ENCODE measurements around the gene CHST5. TPM values are rescaled to one million over a fixed set of nuclear protein-coding genes. Genes with fewer than 3 reads are reported as not detected.

The CHST5 gene
- total and polyA plus RNA-seq, 2 donors (not counting 1 experiment from before 2014, with no cell fraction given) = 0.99 TPM; not detected in 1

GRCh38 chr16:75529056-75529905, 6.6 kb downstream of the CHST5 start:
- CTCF ChIA-PET = no interaction called here
- Mint-ChIP-seq H3K4me1 (peaks cover 3% of the 10 kb centered on the region), H3K9me3 (ENCODE audit: insufficient read depth) (no peaks in the 10 kb centered on the region), H3K27ac (no peak overlapping the region), H3K27me3 (peaks cover 3% of the 10 kb centered on the region), H3K4me3 (no peak overlapping the region)
- peaks cover 0 to 4% (median 0%) of the 10 kb centered on the region in 3 donors for H3K9me3 ChIP-seq (ENCODE audit: control extremely low read depth in 1 of 3, control insufficient read depth in 2 of 3, insufficient read depth in 1 of 3, low read length in 2 of 3)
- H3K4me1 ChIP-seq (ENCODE audit: control insufficient read depth in 2 of 2, insufficient read depth in 2 of 2, low read length in 2 of 2) = peaks cover 0 to 3% of the 10 kb centered on the region in 2 donors
- no peaks in the 10 kb centered on the region for H3K27me3 ChIP-seq (replicated peaks in 1 of 4; ENCODE audit: control extremely low read depth in 1 of 4, control insufficient read depth in 3 of 4, insufficient read depth in 4 of 4, low read length in 3 of 4)
- H3K4me2 ChIP-seq (replicated peaks; ENCODE audit: low read depth, low read length, poor library complexity, severe bottlenecking) = no peak overlapping the region
- H3K36me3 ChIP-seq (replicated peaks in 1 of 2; ENCODE audit: control extremely low read depth in 1 of 2, control insufficient read depth in 1 of 2, extremely low read depth in 1 of 2, insufficient read depth in 2 of 2, low read length in 1 of 2) = no peaks in the 10 kb centered on the region
- DNase-seq (no peak), ATAC-seq (ENCODE audit: low read depth) (no peak)
- H3K79me2 ChIP-seq (ENCODE audit: control insufficient read depth, insufficient read depth, low read length) = no peaks in the 10 kb centered on the region
- no peak overlapping the region for H3K9ac ChIP-seq (ENCODE audit: low read length)
- no peak overlapping the region for H3K27ac ChIP-seq (ENCODE audit: low read length in 2 of 2)
- TF ChIP-seq EZH2 (IDR thresholded peaks at IDR 0.05; ENCODE audit: borderline replicate concordance, insufficient read depth, low read depth, low read length, poor library complexity, severe bottlenecking) (no peak), CTCF (IDR thresholded peaks at IDR 0.05) (no peak)
- POLR2A ChIA-PET = no interaction called here
- intact Hi-C loops (cut with micrococcal nuclease) = no loop called here
- 96% methylated on average over 81 of the region's 81 CpGs for WGBS (ENCODE audit: insufficient coverage)
- no peaks in the 10 kb centered on the region for H4K20me1 ChIP-seq (ENCODE audit: control insufficient read depth, insufficient read depth, low read length, poor library complexity, severe bottlenecking)
- no peak overlapping the region for H2AFZ ChIP-seq (ENCODE audit: insufficient read depth, low read depth, low read length, poor library complexity, severe bottlenecking)
- H3K4me3 ChIP-seq (ENCODE audit: control extremely low read depth in 1 of 5, extremely low read depth in 1 of 5, insufficient read depth in 1 of 5, low read depth in 2 of 5, low read length in 4 of 5) = no peak overlapping the region

GRCh38 chr16:75527825-75528299, 8.0 kb downstream of the CHST5 start:
- DNase-seq (no peak), ATAC-seq (ENCODE audit: low read depth) (no peak)
- Mint-ChIP-seq H3K27me3 (peaks cover 3% of the 10 kb centered on the region), H3K27ac (no peak overlapping the region), H3K4me3 (no peak overlapping the region), H3K4me1 (peaks cover 3% of the 10 kb centered on the region), H3K9me3 (ENCODE audit: insufficient read depth) (no peaks in the 10 kb centered on the region)
- Histone ChIP-seq H4K20me1 (ENCODE audit: control insufficient read depth, insufficient read depth, low read length, poor library complexity, severe bottlenecking) (no peaks in the 10 kb centered on the region), H2AFZ (ENCODE audit: insufficient read depth, low read depth, low read length, poor library complexity, severe bottlenecking) (no peak overlapping the region), H3K79me2 (ENCODE audit: control insufficient read depth, insufficient read depth, low read length) (no peaks in the 10 kb centered on the region), H3K4me3 (ENCODE audit: control extremely low read depth in 1 of 5, extremely low read depth in 1 of 5, insufficient read depth in 1 of 5, low read depth in 2 of 5, low read length in 4 of 5) (no peak overlapping the region), H3K9ac (ENCODE audit: low read length) (no peak overlapping the region), H3K4me1 (ENCODE audit: control insufficient read depth in 2 of 2, insufficient read depth in 2 of 2, low read length in 2 of 2) (peaks cover 0 to 3% of the 10 kb centered on the region in 2 donors), H3K27ac (ENCODE audit: low read length in 2 of 2) (no peak overlapping the region), H3K36me3 (replicated peaks in 1 of 2; ENCODE audit: control extremely low read depth in 1 of 2, control insufficient read depth in 1 of 2, extremely low read depth in 1 of 2, insufficient read depth in 2 of 2, low read length in 1 of 2) (no peaks in the 10 kb centered on the region), H3K4me2 (replicated peaks; ENCODE audit: low read depth, low read length, poor library complexity, severe bottlenecking) (no peak overlapping the region), H3K9me3 (ENCODE audit: control extremely low read depth in 1 of 3, control insufficient read depth in 2 of 3, insufficient read depth in 1 of 3, low read length in 2 of 3) (peaks cover 0 to 4% (median 0%) of the 10 kb centered on the region in 3 donors), H3K27me3 (replicated peaks in 1 of 4; ENCODE audit: control extremely low read depth in 1 of 4, control insufficient read depth in 3 of 4, insufficient read depth in 4 of 4, low read length in 3 of 4) (no peaks in the 10 kb centered on the region)
- TF ChIP-seq EZH2 (IDR thresholded peaks at IDR 0.05; ENCODE audit: borderline replicate concordance, insufficient read depth, low read depth, low read length, poor library complexity, severe bottlenecking) (no peak), CTCF (IDR thresholded peaks at IDR 0.05) (no peak)
- 100% methylated on average over 1 of the region's 5 CpGs for WGBS (ENCODE audit: insufficient coverage)
- CTCF ChIA-PET = no interaction called here
- intact Hi-C loops (cut with micrococcal nuclease) = no loop called here
- POLR2A ChIA-PET = no interaction called here

Data from B cell (primary cell).